Stimulated activated CD8-positive, alpha-beta memory T cell treated with anti-CD3 and anti-CD28 coated beads, Interleukin-12 subunit alpha, Interleukin-12 subunit beta, amount 100 ng/mL, for 24 hours (primary cell): Measurements from ENCODE around the gene ENO4.

Source experiments
- DNase-seq: peaks from one replicate; pipeline ENCODE4 v3.0.0-alpha.2; 2020; ENCODE audit errors: extremely low read depth

Gene ENO4

GRCh38 chr10:116829711-116830110 lies 19.6 kb upstream of the ENO4 start:
- no peak for DNase-seq

GRCh38 chr10:116831086-116831485 lies 18.2 kb upstream of the ENO4 start:
- no peak for DNase-seq

- DNase-seq, result no peak
Measured at GRCh38 chr10:116831790-116832189, 17.5 kb upstream of the ENO4 start.

- no peak for DNase-seq
Measured at GRCh38 chr10:116833986-116834985, 15.0 kb upstream of the ENO4 start.

- no peak for DNase-seq
Measured at GRCh38 chr10:116835658-116836057, 13.6 kb upstream of the ENO4 start.

- no peak for DNase-seq
Measured at GRCh38 chr10:116836083-116836482, 13.2 kb upstream of the ENO4 start.

- DNase-seq, result no peak
Measured at GRCh38 chr10:116836902-116837523, 12.3 kb upstream of the ENO4 start.

GRCh38 chr10:116838143-116838725 lies 11.1 kb upstream of the ENO4 start:
- no peak for DNase-seq

GRCh38 chr10:116840389-116841075 lies 8.8 kb upstream of the ENO4 start:
- no peak for DNase-seq

GRCh38 chr10:116845823-116846222 lies 3.5 kb upstream of the ENO4 start:
- DNase-seq, result no peak

GRCh38 chr10:116848032-116848943 lies 1.0 kb upstream of the ENO4 start:
- no peak for DNase-seq

- DNase-seq, result no peak
Measured at GRCh38 chr10:116848944-116849247, 403 bp upstream of the ENO4 start.

- DNase-seq, result no peak
Measured at GRCh38 chr10:116850058-116850611, 836 bp downstream of the ENO4 start.

GRCh38 chr10:116852246-116852645 lies 2.9 kb downstream of the ENO4 start:
- no peak for DNase-seq

GRCh38 chr10:116853287-116853686 lies 4.0 kb downstream of the ENO4 start:
- DNase-seq, result no peak

- DNase-seq, result no peak
Measured at GRCh38 chr10:116853701-116854100, 4.4 kb downstream of the ENO4 start.

- no peak for DNase-seq
Measured at GRCh38 chr10:116857156-116857555, 7.9 kb downstream of the ENO4 start.

- no peak for DNase-seq
Measured at GRCh38 chr10:116861796-116862195, 12.5 kb downstream of the ENO4 start.

GRCh38 chr10:116864436-116864835 lies 15.1 kb downstream of the ENO4 start:
- no peak for DNase-seq

GRCh38 chr10:116866066-116866465 lies 16.8 kb downstream of the ENO4 start:
- no peak for DNase-seq
